ENCODE measurements around the gene SCP2D1. TPM values are rescaled to one million over a fixed set of nuclear protein-coding genes. Genes with fewer than 3 reads are reported as not detected.
"Not testable (repeated sequence)": the region's sequence is repeated elsewhere in the genome, so short reads cannot be mapped to it uniquely, and the experiment has no call there.

Gene SCP2D1
- not detected for total RNA-seq
- long read RNA-seq = 0 reads

- intact Hi-C loops (cut with micrococcal nuclease) = no loop called here
- no peak for DNase-seq
- ATAC-seq = no peak
These were observed at the start of gene SCP2D1 for GRCh38 chr20:18813483-18813882. Gene SCP2D1, plus strand, starts transcription at chr20:18813783. Its CDS starts 33 bp downstream, at chr20:18813816.

DNA sequence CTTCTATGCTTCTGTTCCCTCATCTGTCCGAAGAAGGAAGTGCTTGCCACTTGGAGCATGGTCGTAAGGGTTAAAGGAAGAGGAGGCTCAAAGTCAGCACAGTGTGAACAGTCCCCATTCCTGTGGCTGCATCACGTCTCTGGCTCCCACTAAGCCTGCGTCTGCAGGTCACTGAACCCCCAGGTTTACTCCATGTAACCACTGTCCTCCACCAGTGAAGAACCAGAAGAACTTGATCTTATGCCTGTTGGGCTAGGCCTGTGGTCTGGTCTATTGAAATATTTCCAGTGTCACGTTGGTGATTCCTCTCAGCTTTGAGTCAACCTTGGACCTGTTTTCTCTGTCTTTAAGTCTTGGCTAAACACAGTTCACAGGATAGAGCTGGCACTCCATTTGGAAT is 45.9 kb upstream of the SCP2D1 start:
- intact Hi-C loops (cut with micrococcal nuclease) = no loop called here

DNA sequence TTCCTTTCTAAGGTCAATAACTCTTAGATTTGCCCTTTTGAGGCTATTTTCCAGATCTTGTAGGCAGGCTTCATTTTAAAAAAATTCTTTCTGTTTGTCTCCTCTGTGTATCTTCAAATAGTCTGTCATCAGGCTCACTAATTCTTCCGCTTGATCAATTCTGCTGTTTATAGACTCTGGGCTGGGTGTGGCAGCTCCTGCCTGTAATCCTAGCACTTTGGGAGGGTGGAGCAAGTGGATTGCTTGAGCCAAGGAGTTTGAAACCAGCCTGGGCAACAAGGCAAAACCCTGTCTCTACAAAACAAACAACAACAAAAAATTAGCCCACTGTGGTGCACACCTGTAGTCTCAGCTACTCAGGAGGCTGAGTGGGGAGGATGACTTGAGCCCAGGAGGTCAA is 40.0 kb upstream of the SCP2D1 start:
- intact Hi-C loops (cut with micrococcal nuclease) = no loop called here
- ATAC-seq (no peak), DNase-seq (no peak)

More for the DNA sequence above, 45.9 kb upstream of the SCP2D1 start:
- DNase-seq (no peak), ATAC-seq (no peak)

- no peak for ATAC-seq
- intact Hi-C loops (cut with micrococcal nuclease) = no loop called here
- no peak for DNase-seq
These were observed 39.4 kb upstream of the SCP2D1 start for GRCh38 chr20:18774207-18774606.

DNA sequence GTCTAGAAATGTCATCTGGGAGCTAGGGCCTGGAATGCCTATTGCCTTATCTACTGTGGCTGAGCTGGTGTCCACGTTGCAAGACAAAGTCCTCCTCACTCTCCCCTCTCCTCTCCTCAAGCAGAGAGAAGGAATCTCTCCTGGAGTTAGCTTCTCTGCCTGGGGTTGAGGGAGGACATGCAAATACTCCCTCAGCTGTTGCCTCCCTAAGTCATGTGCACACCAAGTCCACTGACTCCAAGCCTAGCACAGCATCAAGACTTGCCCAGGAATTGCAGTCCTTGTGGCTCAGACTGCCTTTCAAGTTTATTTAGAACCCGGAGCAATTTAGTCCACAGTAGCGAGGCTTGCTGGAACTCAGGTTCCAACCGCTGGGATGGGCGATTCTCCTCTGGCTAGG is 38.0 kb upstream of the SCP2D1 start:
- intact Hi-C loops (cut with micrococcal nuclease) = no loop called here
- no peak for ATAC-seq
- no peak for DNase-seq

DNA sequence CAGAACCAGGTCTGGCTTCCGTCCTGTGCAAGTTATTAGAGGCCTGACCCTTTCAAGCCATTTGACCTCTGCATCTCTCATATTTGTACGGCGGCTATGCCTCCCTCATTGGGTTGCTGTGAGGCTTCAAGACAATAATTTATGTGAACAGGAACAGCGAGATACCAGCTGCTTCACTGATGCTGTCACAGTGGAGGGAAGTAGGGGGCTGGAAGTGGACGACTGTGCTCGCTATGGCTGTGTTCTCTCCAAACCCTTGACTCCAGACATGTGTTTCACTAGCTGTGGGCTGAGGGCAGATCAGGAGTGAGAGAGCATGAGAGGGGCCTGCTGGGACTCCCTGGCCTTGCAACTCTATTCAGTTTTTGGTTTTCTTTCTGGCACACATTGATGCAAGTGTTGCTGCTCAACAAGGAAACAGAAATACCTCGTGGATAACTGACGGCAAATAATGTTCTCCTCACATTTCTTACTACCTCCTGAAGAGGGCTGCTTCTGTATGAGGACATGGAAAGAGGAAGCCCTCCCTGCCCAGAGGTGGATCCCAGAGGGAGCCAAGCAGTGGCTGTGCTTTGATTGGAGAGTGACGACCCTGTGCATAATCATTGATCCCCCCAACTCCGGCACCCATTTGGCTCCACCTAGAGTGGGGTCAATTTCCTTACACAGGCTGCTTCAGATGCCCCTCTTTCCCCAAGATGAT is 34.7 kb upstream of the SCP2D1 start:
- intact Hi-C loops (cut with micrococcal nuclease) = no loop called here
- DNase-seq = no peak

DNA sequence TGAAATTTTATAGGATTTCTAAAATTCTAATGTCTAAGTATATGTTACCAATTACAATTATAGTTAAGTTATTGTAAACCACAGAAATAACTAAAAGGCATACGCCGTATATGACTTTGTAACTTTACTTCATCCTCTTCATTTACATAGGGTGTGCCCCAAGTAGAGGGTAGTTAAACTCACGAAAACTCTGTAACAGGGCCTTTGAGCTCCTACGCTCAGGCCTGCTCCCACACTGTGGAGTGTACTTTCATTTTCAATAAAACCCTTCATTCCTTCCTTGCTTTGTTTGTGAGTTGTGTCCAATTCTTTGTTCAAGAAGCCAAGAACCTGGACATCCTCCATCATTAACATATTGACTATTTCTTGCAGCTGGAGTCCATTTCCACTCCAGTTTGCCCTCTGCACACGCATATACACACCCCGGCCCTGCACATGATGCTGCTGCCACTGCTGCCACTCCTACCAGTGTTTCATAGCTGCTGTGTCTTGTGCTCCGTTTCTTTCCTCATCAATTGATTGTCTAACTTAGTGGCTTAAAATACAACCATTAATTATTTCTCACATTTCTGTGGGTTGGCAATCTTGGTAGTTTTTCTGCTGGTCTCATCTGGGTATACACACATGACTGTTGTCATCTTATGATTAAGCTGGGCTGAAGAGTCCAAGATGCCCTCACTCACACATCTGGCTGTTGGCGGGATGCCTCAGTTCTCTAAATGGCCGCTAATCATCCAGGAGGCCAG is 33.0 kb upstream of the SCP2D1 start:
- intact Hi-C loops (cut with micrococcal nuclease) = no loop called here
- ATAC-seq (no peak), DNase-seq (no peak)

More for the DNA sequence above, 34.7 kb upstream of the SCP2D1 start:
- ATAC-seq = no peak

DNA sequence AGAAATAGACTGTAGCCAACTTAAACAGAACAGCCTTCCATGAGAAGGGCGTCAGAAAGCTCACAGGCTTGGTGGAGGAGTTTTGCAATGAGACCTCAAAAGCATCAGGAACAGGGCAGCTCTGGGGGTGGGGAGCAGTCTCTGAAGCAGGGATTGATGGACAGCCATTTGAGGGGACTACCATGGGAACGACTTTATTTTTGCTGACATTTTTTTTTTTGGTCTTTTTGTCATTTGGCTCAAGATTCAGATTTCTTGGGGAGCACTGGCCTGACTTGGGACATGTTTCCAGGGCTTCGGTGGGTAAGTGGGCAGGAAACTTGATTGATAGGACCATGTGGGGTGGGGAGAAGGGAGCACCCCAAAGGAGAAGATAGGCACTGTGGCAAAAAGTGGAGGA is 32.1 kb upstream of the SCP2D1 start:
- intact Hi-C loops (cut with micrococcal nuclease) = no loop called here
- ATAC-seq = no peak

GRCh38 chr20:18783385-18783959 is 30.1 kb upstream of the SCP2D1 start:
- ATAC-seq (no peak), DNase-seq (no peak)
- intact Hi-C loops (cut with micrococcal nuclease) = no loop called here

More for the DNA sequence above, 32.1 kb upstream of the SCP2D1 start:
- DNase-seq = no peak

DNA sequence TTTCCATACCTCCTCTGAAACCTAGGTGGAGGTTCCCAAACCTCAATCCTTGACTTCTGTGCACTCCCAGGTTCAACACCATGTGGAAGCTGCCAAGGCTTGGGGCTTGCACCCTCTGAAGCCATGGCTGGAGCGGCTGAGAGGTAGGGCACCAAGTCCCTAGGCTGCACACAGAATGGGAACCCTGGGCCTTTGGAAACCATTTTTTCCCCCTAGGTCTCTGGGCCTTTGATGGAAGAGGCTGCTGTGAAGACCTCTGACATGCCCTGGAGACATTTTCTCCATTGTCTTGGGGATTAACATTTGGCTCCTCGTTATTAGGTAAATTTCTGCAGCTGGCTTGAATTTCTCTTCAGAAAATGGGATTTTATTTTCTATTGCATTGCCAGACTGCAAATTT is 26.5 kb upstream of the SCP2D1 start:
- DNase-seq; ATAC-seq; intact Hi-C loops (cut with micrococcal nuclease): not testable (repeated sequence)

- no peak for ATAC-seq
- intact Hi-C loops (cut with micrococcal nuclease) = no loop called here
These were observed 25.6 kb upstream of the SCP2D1 start for GRCh38 chr20:18788021-18788420.

GRCh38 chr20:18790787-18791186 is 22.8 kb upstream of the SCP2D1 start:
- intact Hi-C loops (cut with micrococcal nuclease) = no loop called here
- DNase-seq (no peak), ATAC-seq (no peak)

More at GRCh38 chr20:18788021-18788420, 25.6 kb upstream of the SCP2D1 start:
- no peak for DNase-seq

DNA sequence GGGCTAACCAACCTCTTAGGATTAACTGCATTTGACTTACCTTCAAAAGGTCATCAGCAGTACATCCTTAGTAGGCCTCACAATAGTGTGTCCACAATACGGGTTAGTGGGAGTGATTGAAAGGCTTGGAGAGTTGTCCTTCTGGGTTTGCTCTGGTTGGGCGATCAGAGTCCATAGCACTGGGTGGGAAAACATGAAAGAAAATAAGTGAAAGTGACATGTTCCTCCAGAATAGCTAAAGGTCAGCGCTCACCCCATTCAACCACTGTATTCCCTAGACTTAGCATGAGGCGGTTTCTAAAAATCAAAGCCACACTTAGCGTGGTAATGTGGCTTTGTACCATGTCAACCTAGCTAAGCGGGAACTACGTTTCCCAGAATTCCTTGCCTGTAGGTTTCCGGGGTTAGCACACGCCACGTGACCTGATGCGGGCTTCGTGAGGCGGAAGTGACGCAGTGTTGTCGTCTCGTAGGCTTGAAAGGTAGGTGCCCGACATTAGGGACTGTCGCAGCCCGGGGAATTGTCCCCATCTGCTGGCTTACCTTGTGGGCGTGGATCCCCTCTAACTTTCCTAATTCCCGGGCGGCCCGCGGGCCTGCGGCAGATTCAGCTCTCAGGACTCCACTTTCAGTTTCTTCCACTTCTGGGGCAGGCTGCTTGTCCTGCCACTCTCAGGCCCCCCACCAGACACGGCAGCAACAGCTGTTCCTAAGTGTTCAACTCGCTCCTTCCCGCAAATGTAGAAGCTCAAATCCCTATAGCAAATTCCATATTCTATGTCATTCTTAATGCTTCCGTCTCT is 19.8 kb upstream of the SCP2D1 start:
- ATAC-seq (peak; percentile 100), DNase-seq (peak; percentile 92)
- intact Hi-C loops (cut with micrococcal nuclease) = no loop called here

GRCh38 chr20:18794428-18794787 is 19.2 kb upstream of the SCP2D1 start:
- no peak for DNase-seq
- ATAC-seq = no peak
- intact Hi-C loops (cut with micrococcal nuclease) = no loop called here

GRCh38 chr20:18795366-18795765 is 18.2 kb upstream of the SCP2D1 start:
- DNase-seq (no peak), ATAC-seq (no peak)
- intact Hi-C loops (cut with micrococcal nuclease) = no loop called here

GRCh38 chr20:18796282-18796833 is 17.2 kb upstream of the SCP2D1 start:
- DNase-seq (no peak), ATAC-seq (no peak)
- intact Hi-C loops (cut with micrococcal nuclease) = no loop called here

- intact Hi-C loops (cut with micrococcal nuclease) = no loop called here
- ATAC-seq = no peak
- DNase-seq = no peak
These were observed 12.1 kb upstream of the SCP2D1 start for GRCh38 chr20:18801516-18801915.

DNA sequence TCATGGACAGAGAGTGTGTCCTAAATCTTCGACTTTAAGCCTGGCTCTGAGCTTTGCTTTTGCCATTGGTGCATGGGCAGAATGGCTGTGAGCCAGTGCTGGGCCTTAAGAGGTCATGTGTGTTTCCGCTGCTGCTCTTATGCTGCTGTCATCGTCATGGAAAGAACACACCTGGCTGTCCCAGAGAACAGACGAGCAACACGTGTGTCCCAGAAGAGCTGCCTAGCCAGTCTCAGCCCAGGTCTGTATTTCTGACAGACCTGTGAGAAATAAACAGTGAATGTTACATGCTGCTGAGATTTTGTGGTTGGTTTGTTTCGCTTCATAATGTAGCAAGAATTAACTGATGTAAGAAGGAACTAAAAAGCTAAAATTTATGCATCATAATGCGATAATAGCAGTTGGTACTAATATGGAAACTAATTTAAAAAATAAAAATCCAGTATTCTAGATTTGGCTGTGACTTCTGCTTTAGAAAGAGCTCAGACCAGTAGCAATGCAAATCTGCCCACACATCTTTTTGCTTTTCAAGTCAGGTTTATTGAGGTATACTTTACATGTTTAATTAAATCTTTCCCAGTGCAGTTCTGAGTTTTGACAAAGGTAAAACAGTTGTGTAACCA is 11.5 kb upstream of the SCP2D1 start:
- DNase-seq (no peak), ATAC-seq (no peak)
- intact Hi-C loops (cut with micrococcal nuclease) = no loop called here

- ATAC-seq = no peak
- intact Hi-C loops (cut with micrococcal nuclease) = no loop called here
- DNase-seq = no peak
These were observed 7.7 kb upstream of the SCP2D1 start for GRCh38 chr20:18805881-18806280.
